Epithelial cell of esophagus (primary cell): ENCODE measurements around the gene CSRP3.
A peak's percentile ranks its signal among the peaks of the same experiment; 100 is the strongest.

Experiments used
- DNase-seq: peaks from one replicate; pipeline ENCODE4 v3.0.0; 2010; ENCODE audit warnings: low read depth
- H3K4me3 ChIP-seq: 2 replicates; pipeline ENCODE4 v1.5.1; 2011; ENCODE audit warnings: mild to moderate bottlenecking, low read length, control low read depth
- CTCF ChIP-seq: IDR thresholded peaks from 2 replicates; pipeline ENCODE4 v1.5.1; 2011; ENCODE audit warnings: low read depth, mild to moderate bottlenecking, low read length, control low read depth, inconsistent platforms; ENCODE audit not compliant: insufficient read depth; ENCODE audit errors: missing control alignments

CSRP3 gene

GRCh38 chr11:19187114-19187832, 14.5 kb downstream of the CSRP3 start:
- no peak for TF ChIP-seq CTCF
- H3K4me3 ChIP-seq = no peak overlapping the region
- DNase-seq = peak; percentile 26

GRCh38 chr11:19185516-19186052, 16.2 kb downstream of the CSRP3 start:
- TF ChIP-seq CTCF = no peak

GRCh38 chr11:19185036-19185435, 16.7 kb downstream of the CSRP3 start:
- no peak overlapping the region for H3K4me3 ChIP-seq
- DNase-seq = no peak
- no peak for TF ChIP-seq CTCF

More at GRCh38 chr11:19185516-19186052, 16.2 kb downstream of the CSRP3 start:
- H3K4me3 ChIP-seq = no peak overlapping the region
- DNase-seq = no peak

GRCh38 chr11:19183646-19184045, 18.1 kb downstream of the CSRP3 start:
- DNase-seq = no peak
- TF ChIP-seq CTCF = no peak
- no peak overlapping the region for H3K4me3 ChIP-seq

GRCh38 chr11:19181531-19182261, 20.1 kb downstream of the CSRP3 start:
- no peak for TF ChIP-seq CTCF
- no peak overlapping the region for H3K4me3 ChIP-seq
- no peak for DNase-seq

GRCh38 chr11:19176629-19177186, 25.1 kb downstream of the CSRP3 start:
- H3K4me3 ChIP-seq = no peak overlapping the region
- no peak for DNase-seq
- TF ChIP-seq CTCF = no peak
